GM21737 (cell line): Measurements from ENCODE around the gene CORT.
A peak's percentile ranks its signal among the peaks of the same experiment; 100 is the strongest.
"Not testable (repeated sequence)": the region's sequence is repeated elsewhere in the genome, so short reads cannot be mapped to it uniquely, and the experiment has no call there.

Source experiments
- ATAC-seq: cut with Tn5 transposase; IDR thresholded peaks from one replicate; pipeline ENCODE4 v1.9.1; 2021; ENCODE audit warnings: mild to moderate bottlenecking, moderate library complexity; ENCODE audit not compliant: unreplicated experiment

The CORT gene

DNA sequence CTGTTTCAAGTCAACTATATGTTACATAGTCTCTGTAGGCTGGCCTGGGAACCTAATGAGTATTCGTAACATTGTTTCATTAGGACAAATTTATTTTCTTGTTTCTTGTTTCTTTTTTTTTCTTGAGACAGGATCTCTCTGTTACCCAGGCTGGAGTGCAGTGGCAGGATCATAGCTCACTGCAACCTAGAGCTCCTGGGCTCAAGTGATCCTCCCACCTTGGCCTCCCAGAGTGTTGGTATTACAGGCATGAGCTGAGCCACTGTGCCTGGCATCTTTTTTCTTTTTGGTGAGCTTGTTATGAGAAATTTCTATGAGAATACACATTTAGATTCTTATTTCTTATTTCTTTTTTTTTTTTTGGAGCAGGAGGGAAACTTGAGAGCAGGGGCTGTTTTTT is 12.8 kb upstream of the CORT start:
- ATAC-seq = no peak

DNA sequence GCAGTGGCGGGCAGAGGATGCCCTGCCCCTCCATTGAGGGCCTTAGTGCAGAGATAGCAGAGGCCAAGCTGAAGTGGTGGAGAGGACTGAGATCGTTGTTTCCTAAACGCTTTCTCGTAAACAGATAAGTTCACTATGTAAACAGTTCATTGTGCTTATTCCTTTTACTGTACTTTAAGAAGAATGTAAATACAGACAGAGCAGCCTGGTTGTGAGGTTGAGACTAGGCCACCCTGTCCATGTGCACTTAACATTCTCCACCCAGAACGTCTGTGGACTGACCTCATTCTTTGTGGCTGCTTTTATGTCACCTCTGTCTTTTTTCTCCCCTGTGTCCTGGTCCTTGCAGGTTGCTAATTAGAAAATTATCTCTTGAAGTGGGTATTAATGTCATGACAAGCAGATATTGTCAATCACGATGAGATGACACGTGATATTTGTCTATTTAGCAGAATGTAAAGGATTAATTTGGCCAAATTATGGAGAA is 11.1 kb upstream of the CORT start:
- no peak for ATAC-seq

DNA sequence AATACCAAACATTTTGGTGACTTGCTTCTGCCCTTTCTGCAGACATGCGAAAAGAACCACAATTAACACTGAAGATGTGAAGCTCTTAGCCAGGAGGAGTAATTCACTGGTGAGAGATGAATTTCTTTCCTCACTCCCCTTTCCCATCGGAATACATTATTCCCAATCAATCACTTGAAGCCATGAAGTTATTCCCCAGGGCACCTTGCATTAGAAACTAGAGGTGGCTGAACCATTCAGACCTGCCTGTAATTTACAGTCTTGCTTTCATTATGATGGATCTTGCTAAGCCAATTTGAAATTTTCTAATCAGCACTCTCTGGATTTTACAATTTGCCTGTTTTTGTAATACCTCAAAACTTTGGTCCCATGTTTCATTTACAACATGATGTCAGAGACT is 9.5 kb upstream of the CORT start:
- no peak for ATAC-seq

DNA sequence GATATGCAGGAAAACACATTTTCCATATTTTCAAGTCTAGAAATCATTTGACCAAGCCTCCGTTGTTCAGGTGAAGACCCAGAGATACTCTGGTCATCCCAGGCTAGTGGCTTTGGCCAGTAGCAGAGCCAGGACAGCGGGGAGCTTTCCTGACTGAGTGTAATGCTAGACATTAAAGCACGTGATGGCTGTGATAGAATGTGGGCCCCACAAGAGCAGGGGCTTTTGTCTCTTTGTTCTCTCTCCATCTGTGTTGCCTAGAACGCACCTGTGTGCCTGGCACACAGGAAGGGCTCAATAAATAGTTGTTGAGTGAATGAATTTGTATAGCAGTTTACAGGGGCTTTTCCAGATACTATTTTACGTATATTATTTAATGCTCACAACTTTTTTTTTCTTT is 9.0 kb upstream of the CORT start:
- ATAC-seq = no peak

DNA sequence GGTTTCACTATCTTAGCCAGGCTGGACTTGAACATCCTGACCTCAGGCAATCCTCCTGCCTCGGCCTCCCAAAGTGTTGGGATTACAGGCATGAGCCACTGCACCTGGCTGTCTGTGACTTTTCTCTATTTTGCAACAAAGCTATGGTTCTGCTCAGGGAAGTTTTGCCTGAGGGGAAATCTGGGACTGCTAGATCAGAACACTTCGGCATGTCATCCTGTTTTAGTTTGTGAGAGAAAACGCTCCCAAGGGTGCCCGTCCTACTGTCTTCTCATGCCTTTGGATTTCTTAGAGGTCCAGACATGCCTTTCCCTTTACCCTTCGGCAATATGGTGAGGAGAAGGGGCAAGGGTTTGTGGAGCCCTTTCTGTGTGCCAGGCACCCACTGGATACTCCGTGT is 5.6 kb upstream of the CORT start:
- no peak for ATAC-seq

DNA sequence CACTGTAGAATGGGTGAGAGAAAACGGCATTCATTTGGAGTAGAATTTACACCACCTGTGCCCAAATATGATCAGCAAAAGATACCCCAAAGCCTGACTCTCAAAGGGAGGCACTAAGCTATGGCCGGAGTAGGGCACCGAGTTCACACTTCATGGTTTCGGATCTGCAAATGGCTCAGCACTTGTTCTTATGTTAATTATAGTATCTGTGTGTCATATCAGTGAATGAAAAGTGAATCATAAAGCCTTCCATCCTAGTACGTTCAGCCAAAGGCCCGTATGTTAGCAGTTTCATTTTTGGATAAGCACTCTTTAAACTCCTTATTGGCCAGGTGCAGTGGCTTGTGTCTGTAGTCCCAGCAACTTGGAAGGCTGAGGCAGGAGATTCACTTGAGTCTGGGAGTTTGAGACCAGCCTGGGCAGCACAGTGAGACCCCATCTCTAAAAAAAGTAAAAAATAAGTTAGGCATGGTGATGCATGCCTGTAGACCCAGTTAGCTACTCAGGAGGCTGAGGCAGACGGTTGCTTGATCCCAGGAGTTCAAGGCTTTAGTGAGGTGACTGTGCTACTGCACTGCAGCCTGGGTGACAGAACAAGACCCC is 4.9 kb upstream of the CORT start:
- no peak for ATAC-seq

DNA sequence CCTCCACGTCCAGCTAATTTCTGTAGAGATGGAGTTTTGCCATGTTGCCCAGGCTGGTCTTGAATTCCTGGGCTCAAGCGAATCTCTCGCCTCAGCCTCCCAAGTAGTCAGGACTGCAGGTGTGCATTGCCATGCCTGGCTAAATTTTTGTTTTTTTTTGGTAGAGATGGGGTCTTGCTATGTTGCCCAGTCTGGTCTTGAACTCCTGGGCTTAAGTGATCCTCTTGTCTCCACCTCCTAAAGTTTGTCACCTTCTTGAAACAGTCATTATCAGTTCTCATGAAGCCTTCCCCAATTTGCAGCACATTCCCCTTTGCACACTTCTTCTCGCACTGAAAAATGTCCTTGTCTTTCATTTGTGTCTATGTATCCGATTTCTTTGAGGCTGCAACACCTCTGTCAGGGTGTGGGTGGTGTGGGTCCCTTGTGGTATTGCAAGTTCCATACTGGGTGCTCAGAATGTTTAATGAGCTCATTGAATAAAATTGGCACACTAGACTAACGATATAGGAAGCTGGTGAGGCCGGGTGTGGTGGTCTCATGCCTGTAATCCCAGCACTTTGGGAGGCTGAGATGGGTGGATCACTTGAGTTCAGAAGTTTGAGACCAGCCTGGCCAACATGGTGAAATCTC is 2.9 kb upstream of the CORT start:
- no peak for ATAC-seq

DNA sequence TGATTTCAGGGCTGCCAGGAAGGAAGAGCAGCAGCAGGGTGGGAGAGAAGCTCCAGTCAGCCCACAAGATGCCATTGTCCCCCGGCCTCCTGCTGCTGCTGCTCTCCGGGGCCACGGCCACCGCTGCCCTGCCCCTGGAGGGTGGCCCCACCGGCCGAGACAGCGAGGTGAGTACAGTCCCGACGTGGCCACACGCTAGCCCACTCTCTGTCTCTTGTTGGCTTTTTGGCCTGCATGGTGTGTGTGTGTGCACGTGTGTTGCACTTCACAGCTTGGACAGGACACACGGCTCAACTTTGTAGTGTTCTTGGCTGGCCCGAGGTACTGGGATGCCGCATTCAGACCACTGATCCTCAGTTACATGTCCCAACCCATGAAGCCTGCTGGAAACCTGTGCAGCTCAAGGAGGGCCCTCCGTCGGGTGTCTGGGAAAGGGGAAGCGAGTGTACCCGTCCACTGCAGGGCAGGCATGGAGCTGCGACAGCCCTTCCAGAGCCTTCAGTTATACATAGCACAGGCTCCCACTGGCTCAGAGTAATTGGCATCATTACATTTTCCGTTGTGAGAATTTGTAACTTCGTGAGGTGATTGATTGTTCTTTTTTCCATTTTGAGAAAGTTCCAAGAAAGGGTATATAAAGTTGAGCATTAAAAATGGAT is 454 bp downstream of the CORT start:
- ATAC-seq = no peak

DNA sequence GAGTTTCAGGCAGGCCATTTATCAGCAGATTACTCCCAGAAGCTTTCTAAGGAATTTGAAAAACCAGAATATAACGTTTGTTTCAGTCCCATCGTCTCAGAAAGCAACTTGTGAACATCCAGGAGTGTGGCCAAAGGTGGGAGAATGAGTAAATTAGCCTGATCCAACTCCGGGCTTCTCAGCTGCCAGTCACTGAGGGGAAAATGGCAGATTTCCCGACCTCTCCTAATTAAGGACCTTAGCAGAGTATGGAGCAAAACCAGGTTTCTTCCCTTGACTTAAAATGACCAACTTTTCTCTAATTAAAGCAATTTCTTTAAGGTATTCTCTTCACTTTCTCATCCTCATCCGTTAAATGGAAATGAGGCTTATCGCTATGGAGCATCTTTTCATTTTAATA is 1.0 kb downstream of the CORT start:
- ATAC-seq = no peak

DNA sequence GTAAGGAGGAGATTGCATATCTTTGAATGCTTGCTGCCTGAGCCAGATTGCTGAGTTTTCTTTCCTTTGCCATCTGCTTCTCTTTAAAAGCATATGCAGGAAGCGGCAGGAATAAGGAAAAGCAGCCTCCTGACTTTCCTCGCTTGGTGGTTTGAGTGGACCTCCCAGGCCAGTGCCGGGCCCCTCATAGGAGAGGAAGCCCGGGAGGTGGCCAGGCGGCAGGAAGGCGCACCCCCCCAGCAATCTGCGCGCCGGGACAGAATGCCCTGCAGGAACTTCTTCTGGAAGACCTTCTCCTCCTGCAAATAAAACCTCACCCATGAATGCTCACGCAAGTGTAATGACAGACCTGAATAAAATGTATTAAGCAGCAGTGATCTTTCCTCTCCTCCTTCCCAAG is 1.5 kb downstream of the CORT start:
- no peak for ATAC-seq

DNA sequence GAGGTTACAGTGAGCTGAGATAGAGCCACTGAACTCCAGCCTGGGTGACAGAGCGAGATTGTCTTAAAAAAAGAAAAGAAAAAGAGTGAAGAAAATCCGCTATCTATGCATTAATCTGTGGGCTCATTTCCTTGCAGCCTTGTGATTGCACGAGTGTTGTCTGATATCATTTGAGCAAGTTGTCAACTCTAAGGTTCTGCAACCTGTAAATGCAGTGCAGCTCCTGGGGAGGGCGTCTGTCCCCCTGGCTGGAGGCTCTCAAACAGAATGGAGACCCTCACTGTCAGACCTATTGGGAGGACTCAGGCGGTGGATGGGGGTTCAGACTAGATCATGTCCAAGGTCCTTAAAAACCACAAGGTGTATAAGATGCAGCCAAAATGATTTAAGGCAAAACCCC is 6.2 kb downstream of the CORT start:
- no peak for ATAC-seq

DNA sequence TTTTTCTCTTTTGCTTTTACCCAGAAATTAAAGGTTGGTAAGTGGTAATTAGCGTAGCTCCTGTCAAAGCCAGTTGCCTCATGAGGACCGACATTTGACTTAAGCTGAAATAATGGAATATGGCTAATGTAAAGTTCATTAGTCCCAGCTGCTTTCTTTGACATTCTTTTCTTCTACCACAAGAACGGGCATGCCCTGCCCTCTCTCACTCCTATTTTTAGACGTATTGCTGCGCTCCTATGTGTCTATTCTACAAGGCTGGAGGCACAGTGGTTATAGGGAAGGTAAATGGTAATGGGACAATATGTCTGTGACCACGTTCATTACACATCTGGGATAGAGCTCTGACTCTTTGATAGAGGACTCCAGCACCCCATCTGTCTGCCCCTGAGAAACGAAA is 6.8 kb downstream of the CORT start:
- ATAC-seq = no peak

DNA sequence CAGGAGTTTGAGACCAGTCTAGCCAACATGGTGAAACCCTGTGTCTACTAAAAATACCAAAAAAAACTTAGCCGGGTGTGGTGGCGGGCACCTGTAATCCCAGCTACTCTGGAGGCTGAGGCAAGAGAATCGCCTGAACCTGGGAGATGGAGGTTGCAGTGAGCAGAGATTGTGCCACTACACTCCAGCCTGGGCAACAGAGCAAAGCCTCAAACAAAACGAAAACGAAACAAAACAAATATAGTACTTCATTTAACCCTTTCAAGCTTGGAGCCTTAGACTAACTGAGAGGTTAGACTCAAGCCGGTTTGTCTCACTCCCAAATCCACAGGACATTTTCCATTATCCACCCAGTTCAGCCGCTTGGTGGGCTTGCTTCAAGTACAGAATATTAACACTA is 7.6 kb downstream of the CORT start:
- not testable (repeated sequence) for ATAC-seq

DNA sequence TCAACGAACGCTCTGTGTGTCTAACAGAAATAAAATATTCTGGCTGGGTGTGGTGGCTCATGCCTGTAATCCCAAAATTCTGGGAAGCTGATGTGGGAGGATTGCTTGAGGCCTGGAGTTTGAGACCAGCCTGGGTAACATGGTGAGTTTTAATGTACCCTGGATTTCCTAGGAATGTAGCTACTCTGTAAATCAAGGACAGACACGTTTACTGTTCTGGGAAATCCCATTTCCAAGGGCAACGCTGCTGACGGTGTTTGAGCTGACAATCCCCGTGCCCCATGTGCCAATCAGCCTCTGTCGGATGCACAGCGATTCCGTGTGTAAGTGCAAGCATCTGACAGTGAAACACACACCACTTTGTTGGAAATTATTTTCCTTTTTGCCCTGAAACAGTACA is 8.0 kb downstream of the CORT start:
- ATAC-seq = no peak

DNA sequence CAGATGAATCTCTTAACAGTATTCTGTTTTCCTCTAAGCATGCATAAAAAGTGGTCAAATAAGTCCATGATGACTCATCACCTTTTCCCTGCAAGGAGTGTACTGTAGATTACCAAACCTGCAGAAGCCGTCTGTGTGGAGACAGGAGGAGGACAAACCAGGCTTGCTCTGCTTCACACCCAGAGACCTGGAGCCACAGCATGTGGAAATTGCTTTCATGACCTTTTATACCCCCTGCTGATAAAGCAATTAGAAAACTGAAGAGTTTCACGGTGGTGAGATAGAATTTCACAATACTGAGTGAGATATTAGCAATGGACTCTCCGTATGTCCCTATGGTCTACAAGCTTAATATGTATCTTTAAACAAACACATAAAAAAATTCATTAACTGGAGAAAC is 9.4 kb downstream of the CORT start:
- no peak for ATAC-seq

DNA sequence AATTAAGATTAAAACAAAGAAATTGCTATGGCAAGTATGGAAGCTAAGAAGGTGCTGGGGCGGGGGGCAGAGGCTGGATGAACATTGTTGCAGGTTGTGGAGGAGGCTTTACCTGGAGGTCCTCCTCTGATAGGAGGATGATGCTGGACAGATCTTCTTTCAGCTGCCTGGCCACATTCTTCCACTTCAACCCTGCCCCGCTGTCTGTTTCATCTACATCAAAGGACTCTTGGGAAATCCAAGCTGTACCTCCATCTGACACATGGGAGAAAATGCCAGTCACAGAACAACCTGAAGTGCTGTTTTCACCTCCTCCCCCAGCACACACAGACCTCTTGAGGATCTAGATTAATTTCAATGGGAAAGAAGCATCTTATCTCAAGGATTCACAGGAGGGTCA is 17.2 kb downstream of the CORT start:
- ATAC-seq = no peak

DNA sequence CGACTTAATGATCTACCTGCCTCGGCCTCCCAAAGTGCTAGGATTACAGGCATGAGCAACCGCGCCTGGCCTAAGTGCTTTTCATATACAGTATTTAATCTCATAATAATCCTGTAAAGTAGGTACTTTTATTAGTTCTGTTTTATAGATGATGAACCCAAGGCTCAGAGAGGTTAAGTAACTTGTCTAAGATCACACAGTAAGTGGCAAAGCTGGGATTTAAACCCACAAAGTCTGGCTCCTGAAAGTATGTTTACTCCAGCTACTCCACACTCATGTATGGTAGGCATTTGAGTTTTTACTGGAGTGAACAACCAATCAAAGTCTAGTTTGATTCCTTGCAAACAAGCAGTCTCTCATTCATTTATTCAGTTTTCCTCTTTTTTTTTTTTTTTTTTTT is 20.2 kb downstream of the CORT start:
- no peak for ATAC-seq

DNA sequence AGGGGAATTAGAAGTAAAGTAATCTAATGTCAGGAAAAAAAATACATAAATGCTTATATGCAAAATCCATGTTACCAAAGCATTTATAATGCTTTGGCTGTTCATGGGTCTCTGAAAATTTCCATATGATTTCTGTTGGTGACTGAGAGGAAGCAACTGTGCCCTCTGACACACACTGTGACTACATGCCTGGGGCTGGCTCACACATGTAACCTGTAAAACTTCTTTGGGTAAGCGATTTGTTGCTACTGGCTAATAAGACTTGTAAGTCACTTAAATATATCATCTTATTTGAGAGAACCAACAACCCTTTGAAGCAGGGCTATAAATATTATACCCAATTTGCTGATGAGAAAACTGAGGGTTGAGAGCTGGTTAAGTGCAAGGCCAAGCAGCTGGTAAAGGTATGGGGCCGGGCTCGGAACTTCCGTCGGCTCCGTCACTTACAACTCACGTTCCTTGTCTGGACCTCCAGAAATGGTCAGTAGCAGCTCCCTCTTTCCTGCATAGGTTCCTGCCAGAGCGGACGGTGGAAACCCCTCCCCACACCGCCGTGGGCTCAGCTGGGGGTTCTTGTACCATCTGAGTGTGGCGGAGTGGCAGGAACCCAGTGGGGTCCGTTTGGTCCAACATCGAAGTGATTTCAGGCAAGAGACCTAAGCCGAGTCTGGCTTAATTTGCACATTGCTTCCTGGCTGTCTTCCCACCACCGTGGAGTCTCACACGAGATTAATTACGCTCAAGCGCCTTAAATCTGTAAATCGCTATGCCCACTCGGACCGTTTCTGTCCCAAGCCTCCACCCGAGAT is 21.8 kb downstream of the CORT start:
- no peak for ATAC-seq

DNA sequence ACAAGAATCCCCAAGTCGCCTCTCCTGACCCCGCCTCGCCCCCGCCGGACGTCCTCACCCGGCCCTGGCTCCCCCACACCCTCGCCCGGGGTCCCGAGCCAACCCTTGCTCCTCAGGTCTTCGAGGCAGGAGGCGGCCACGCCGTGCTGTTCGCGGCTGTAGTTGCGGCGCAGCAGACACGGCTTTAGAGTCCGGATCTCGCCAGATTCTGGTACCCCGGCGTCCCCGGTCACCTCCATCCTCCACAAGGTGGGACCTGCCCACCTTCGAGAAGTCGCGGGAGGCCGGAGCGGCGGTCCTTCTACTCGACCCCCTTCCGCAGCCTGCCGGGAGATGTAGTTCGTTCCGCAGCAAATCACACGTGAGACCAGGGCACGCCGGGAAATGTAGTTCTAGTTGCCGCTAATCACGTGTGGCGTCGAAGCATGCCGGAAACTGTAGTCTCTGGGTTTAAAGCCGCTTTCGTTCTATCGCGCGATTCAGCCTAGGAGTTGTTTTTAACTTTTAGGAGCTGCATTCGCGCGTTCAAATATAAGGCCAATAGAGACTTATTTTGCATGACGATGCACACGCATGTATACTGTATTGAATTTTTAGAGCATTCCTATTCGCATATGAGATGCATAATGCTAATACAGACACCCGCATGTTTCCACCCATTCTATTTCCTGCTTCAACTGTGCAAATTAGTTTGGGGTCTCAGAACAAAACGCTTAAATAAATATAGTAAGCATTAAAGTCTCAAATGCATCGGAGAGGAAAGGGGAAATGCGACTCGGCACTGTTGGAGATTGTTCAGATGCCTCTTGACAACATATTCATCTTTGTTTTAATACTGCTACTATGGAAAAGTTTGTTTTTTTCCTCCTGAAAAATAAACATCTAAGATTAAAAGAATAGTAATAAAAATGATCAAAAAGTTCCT is 22.7 kb downstream of the CORT start, which contains the start of gene DFFA:
TSS of gene DFFA (minus strand) at position 310 of the 925 bp plus-strand sequence. CDS start at position 239, 71 bp downstream.
- peak; percentile 63 for ATAC-seq

DNA sequence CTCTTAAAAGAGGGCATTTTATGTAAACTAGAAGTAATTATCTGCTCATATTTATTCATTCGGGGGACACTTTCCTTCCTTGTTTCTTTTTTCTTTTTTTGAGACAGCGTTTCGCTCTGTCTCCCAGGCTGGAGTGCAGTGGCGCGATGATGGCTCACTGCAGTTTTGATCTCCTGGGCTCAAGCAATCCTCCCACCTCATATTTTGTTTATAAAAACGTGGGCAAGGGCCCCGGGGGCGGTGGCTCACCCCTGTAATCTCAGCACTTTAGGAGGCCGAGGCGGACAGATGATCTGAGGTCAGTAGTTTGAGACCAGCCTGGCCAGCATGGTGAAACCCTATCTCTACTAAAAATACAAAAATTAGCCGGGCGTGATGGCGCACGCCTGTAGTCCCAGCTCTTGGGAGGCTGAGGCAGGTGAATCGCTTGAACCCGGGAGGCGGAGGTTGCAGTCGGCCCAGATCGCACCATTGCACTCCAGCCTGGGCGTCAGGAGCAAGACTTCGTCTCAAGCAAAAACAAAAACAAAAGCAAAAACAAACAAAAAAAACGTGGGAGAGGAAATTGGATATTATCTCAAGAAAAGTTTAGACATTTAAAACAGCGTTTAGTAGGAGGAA is 23.4 kb downstream of the CORT start:
- no peak for ATAC-seq
